ENCODE measurements around the gene CBR4. TPM values are rescaled to one million over a fixed set of nuclear protein-coding genes. Genes with fewer than 3 reads are reported as not detected.

CBR4 gene
- total RNA-seq, 1 donor = 23.3 TPM

DNA sequence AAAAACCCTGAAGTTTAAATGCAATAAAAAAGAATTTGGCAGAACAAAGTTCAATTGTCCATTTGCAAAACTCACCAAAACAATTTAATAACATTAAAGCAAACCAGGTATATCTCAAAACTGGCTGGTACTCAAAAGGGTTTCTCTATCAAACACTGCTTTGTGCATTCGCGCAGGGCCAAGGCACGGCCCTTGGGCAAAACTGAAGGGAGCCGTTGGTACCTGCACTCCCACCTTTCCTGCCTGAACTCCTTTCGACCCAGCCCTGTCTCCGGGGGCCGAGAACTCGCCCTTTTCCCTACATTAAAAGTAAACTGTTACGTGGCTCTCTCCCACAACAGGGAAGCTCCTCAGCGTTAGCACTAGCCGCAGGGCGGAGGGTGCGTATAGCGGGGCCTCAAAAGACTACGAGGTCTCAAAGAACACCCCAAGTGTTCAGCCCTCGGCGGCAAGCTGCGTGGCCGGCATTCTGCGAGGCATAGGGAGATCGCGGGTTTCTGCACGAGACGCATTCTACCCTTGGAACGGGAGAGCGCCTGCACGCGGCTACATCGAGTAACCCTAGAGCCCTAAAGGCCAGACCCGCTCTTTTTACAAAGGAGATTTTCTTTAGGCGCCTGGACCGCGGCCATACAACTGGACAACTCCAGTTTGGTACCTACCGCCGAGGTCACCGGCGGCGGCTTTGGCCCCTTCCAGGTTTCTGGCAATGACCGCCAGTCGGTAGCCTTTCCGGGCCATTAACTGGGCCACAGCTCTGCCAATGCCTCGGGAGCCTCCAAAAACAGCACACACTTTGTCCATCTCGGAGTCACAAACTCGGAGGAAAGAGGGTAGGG, 550 bp downstream of the CBR4 start:
- peak overlapping the region; percentile 71 for H3K4me3 ChIP-seq (ENCODE audit: low read depth, low read length)
- TF ChIP-seq, protein P1, sequence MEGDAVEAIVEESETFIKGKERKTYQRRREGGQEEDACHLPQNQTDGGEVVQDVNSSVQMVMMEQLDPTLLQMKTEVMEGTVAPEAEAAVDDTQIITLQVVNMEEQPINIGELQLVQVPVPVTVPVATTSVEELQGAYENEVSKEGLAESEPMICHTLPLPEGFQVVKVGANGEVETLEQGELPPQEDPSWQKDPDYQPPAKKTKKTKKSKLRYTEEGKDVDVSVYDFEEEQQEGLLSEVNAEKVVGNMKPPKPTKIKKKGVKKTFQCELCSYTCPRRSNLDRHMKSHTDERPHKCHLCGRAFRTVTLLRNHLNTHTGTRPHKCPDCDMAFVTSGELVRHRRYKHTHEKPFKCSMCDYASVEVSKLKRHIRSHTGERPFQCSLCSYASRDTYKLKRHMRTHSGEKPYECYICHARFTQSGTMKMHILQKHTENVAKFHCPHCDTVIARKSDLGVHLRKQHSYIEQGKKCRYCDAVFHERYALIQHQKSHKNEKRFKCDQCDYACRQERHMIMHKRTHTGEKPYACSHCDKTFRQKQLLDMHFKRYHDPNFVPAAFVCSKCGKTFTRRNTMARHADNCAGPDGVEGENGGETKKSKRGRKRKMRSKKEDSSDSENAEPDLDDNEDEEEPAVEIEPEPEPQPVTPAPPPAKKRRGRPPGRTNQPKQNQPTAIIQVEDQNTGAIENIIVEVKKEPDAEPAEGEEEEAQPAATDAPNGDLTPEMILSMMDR (IDR thresholded peaks at IDR 0.05; ENCODE audit: insufficient read depth, low read depth, low read length) = no peak
- peak; percentile 60 for DNase-seq (ENCODE audit: low read depth)

DNA sequence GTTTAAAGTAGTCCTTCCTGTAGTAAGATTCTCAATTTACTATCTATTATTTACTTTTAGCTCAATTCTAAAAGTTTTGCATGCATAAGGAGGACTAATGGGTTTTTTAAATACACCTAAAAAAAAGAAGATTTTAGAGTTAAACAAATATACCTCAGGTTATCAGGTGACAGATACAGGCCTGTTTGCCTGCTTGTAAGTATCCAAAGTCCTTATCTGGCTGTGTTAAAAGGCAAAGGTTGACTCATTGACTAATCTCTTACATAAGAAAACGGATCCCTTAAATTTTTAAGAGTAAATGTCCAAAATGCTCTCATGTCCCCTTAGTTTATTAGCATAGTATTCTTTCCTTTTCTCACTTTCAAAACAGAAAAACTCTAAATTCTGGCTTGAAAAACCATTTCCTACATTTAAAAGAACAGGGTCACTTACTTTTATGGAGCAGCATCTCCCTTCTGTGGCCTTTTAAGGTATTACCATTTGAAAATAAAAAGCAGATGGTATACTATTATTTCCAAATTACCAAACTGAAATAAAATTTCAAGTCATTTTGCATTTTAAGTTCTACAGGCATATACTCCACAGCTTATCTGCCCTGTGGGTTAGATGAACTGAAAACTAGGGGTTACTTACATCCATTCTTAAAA, 4.5 kb downstream of the CBR4 start:
- DNase-seq (ENCODE audit: low read depth) = peak; percentile 43
- TF ChIP-seq, protein P1 (IDR thresholded peaks at IDR 0.05; ENCODE audit: insufficient read depth, low read depth, low read length) = peak; percentile 49
- no peak overlapping the region for H3K4me3 ChIP-seq (ENCODE audit: low read depth, low read length)

DNA sequence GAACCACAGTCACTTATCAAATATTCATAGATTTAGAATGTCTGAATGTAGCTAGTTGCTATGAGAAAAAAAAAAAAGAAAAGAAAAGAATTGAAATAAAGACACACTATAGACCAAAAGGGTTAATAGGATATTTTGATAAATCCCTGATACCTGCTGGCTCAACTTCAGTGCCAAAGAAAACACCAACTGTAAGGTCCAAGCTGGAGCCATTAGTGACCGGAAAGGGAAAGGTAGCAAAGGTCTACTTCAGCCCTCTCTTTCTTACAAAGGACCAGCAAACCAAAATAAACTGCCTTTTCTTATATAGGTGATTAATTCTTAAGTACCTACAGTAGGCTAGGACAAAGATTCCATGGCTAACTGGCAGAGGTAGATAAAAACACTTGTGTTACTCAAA, 9.7 kb downstream of the CBR4 start:
- no peak for DNase-seq (ENCODE audit: low read depth)
- no peak overlapping the region for H3K4me3 ChIP-seq (ENCODE audit: low read depth, low read length)
- TF ChIP-seq, protein P1 (IDR thresholded peaks at IDR 0.05; ENCODE audit: insufficient read depth, low read depth, low read length) = no peak

DNA sequence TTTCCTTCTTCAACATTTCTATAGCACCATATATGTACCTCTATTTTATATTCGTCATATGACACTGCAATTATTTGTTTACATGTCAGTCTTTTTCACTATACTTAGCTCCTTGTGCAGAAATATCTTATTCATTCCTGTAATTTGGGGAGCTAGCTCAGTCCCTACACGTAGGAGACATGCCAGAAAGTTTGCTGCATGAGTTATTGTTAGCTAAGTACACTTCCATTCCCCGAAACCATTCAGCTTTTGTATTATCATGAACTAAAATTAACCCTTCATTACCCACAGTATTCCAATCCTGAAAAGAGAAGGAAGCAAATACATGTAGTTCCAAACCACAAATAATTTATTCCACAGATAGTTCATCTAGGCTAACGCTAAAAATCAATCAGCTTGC, 10.2 kb downstream of the CBR4 start:
- no peak overlapping the region for H3K4me3 ChIP-seq (ENCODE audit: low read depth, low read length)
- TF ChIP-seq, protein P1 (IDR thresholded peaks at IDR 0.05; ENCODE audit: insufficient read depth, low read depth, low read length) = no peak
- DNase-seq (ENCODE audit: low read depth) = no peak

DNA sequence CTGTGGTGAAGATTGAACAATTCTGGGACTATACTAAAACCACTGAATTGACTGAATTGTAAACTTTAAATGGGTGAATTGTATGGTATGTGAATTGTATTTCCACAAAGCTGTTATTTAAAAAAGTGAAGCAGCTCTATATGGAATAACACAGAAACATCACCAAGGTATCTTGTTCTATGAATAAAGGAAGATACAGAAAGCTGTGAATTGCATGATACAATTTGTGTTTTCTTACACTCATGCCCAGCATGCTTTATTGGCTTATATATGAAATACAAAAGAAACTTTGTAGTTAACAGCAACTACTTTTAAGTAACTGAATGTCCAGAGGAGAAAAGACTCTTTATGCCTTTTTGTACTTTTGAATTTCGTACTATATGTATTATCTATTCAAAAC, 11.5 kb downstream of the CBR4 start:
- TF ChIP-seq, protein P1 (IDR thresholded peaks at IDR 0.05; ENCODE audit: insufficient read depth, low read depth, low read length) = no peak
- no peak for DNase-seq (ENCODE audit: low read depth)
- no peak overlapping the region for H3K4me3 ChIP-seq (ENCODE audit: low read depth, low read length)

DNA sequence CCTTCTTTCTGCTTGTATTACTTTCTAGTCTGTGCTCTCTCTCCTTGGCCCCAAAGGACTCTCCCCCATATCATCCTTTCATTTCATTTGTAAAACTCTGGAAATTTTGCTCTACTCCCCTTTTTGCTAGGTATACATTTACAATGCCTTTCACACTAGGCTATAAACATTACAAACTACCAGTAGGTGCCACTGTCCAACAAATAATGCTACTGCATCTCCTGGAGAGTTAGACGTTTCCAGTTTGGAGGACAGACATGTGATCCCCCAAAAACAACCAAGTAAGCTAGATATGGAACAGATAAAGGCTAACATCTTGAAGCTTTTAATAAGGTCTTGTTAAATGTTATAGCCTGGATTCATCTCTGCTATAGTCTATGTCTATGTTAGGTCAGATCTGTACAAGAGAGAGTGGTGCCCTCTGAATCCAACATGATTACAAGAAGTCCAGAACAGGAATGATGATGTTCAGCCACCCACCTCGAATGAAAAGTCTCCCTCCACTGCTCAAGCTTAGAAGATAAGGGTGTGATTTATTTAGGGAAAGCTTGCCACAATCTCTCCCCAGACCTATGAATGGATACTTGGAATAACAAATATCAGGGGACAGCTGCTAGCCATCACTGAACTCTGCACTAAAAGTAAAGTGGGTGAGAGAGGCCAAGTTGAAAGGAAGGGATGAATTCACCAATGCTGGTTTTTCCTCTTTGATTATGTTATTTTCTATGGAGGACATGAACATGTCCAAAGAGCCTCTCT, 14.3 kb downstream of the CBR4 start:
- peak; percentile 48 for DNase-seq (ENCODE audit: low read depth)
- H3K4me3 ChIP-seq (ENCODE audit: low read depth, low read length) = no peak overlapping the region
- TF ChIP-seq, protein P1 (IDR thresholded peaks at IDR 0.05; ENCODE audit: insufficient read depth, low read depth, low read length) = peak; percentile 19
